Myocyte (in vitro differentiated cells): ENCODE data around the gene SGMS2. TPM values are rescaled to one million over a fixed set of nuclear protein-coding genes. Genes with fewer than 3 reads are reported as not detected.

Source experiments
- DNase-seq: peaks from one replicate; pipeline ENCODE4 v3.0.0-alpha.2; 2012; ENCODE audit warnings: low read depth
- polyA plus RNA-seq: library from polyadenylated mRNA; unstranded; fragments of >200 nt; gene quantifications from one replicate; pipeline ENCODE4 v1.2.1, GENCODE V29; 2012; ENCODE audit warnings: missing spikeins
- total RNA-seq: library from RNA; depleted of rRNA; stranded (reverse); fragments of >200 nt; gene quantifications from 2 replicates; pipeline ENCODE4 v1.2.3, GENCODE V29; 2014

Gene SGMS2
- 76.4 and 103 TPM in 2 replicates for total RNA-seq
- polyA plus RNA-seq = 14.9 TPM

GRCh38 chr4:107824350-107825071 is at the start of gene SGMS2:
Gene SGMS2 (plus strand): TSS chr4:107824932. CDS start chr4:107895554, 70,622 bp downstream.
- peak; percentile 93 for DNase-seq

GRCh38 chr4:107777890-107778289 is 46.8 kb upstream of the SGMS2 start:
- no peak for DNase-seq

- DNase-seq = no peak
These were observed 45.8 kb upstream of the SGMS2 start for GRCh38 chr4:107778784-107779530.

- no peak for DNase-seq
These were observed 44.1 kb upstream of the SGMS2 start for GRCh38 chr4:107780665-107781064.

- DNase-seq = no peak
These were observed 32.8 kb upstream of the SGMS2 start for GRCh38 chr4:107791902-107792301.

GRCh38 chr4:107792711-107793110 is 32.0 kb upstream of the SGMS2 start:
- no peak for DNase-seq

- DNase-seq = no peak
These were observed 30.7 kb upstream of the SGMS2 start for GRCh38 chr4:107793996-107794395.

- no peak for DNase-seq
These were observed 24.9 kb upstream of the SGMS2 start for GRCh38 chr4:107799669-107800450.

- no peak for DNase-seq
These were observed 24.0 kb upstream of the SGMS2 start for GRCh38 chr4:107800706-107801105.

- DNase-seq = peak; percentile 41
These were observed 22.9 kb upstream of the SGMS2 start for GRCh38 chr4:107801766-107802211.

GRCh38 chr4:107804956-107805355 is 19.8 kb upstream of the SGMS2 start:
- no peak for DNase-seq

- DNase-seq = peak; percentile 53
These were observed 18.5 kb upstream of the SGMS2 start for GRCh38 chr4:107806196-107806595.

- DNase-seq = no peak
These were observed 16.2 kb upstream of the SGMS2 start for GRCh38 chr4:107808572-107808971.

- no peak for DNase-seq
These were observed 15.5 kb upstream of the SGMS2 start for GRCh38 chr4:107809210-107809609.

- DNase-seq = no peak
These were observed 10.0 kb upstream of the SGMS2 start for GRCh38 chr4:107814758-107815157.

- no peak for DNase-seq
These were observed 9.6 kb upstream of the SGMS2 start for GRCh38 chr4:107815158-107815557.

GRCh38 chr4:107818301-107818910 is 6.3 kb upstream of the SGMS2 start:
- peak; percentile 24 for DNase-seq

- no peak for DNase-seq
These were observed 822 bp upstream of the SGMS2 start for GRCh38 chr4:107823870-107824349.

- peak; percentile 62 for DNase-seq
These were observed 516 bp downstream of the SGMS2 start for GRCh38 chr4:107825072-107825824.

- DNase-seq = no peak
These were observed 1.8 kb downstream of the SGMS2 start for GRCh38 chr4:107826421-107826980.
